H1 (cell line): Measurements from ENCODE around the gene ANKH. TPM values are rescaled to one million over a fixed set of nuclear protein-coding genes. Genes with fewer than 3 reads are reported as not detected.

ENCODE experiments used
- CTCF ChIA-PET: fragments of 300-600 bp; sonication (Branson Sonifier 250); formaldehyde crosslinking; loops from one replicate; lab custom pipeline; 2021; ENCODE audit not compliant: partially characterized antibody; lab: Charles Lee
- POLR2A ChIA-PET: fragments of 300-600 bp; sonication (Branson Sonifier 250); formaldehyde crosslinking; loops from one replicate; lab custom pipeline; 2021; ENCODE audit warnings: inconsistent platforms; ENCODE audit not compliant: partially characterized antibody; lab: Charles Lee
- DNase-seq, 2 experiments: peaks; one replicate each; pipeline versions ENCODE4 v3.0.0 to v3.0.0-alpha.2; 2010 to 2022; ENCODE audit warnings: low spot score in 2 of 2, low read depth in 1 of 2, mixed read lengths in 1 of 2
- FAIRE-seq: peaks from 2 replicates; lab custom pipeline; 2011; peaks lifted over from hg19 to GRCh38; lab: Jason Lieb, UNC
- H2AFZ ChIP-seq: 2 replicates; pipeline ENCODE4 v1.8.1; 2012; ENCODE audit warnings: low read length, inconsistent platforms
- H2AK5ac ChIP-seq: 2 replicates; pipeline ENCODE4 v1.6.1; 2013; ENCODE audit warnings: low read depth, low read length
- H2BK120ac ChIP-seq: replicated peaks from 2 replicates; pipeline ENCODE3; 2013; ENCODE audit warnings: low read depth, low read length, inconsistent platforms
- H2BK12ac ChIP-seq: 2 replicates; pipeline ENCODE4 v1.6.1; 2013; ENCODE audit warnings: low read depth, low read length
- H2BK15ac ChIP-seq: 2 replicates; pipeline ENCODE4 v1.6.1; 2013; ENCODE audit warnings: low read length
- H2BK20ac ChIP-seq: 2 replicates; pipeline ENCODE4 v1.6.1; 2013; ENCODE audit warnings: low read length
- H2BK5ac ChIP-seq: 2 replicates; pipeline ENCODE4 v1.6.1; 2013; ENCODE audit warnings: low read depth, low read length
- H3K14ac ChIP-seq: 2 replicates; pipeline ENCODE4 v1.6.1; 2013; ENCODE audit warnings: inconsistent platforms; ENCODE audit not compliant: insufficient read length
- H3K18ac ChIP-seq: 2 replicates; pipeline ENCODE4 v1.6.1; 2013; ENCODE audit warnings: low read length; ENCODE audit errors: extremely low read depth
- H3K23ac ChIP-seq: 2 replicates; pipeline ENCODE4 v1.6.1; 2013; ENCODE audit warnings: inconsistent platforms; ENCODE audit not compliant: insufficient read length
- H3K23me2 ChIP-seq: 2 replicates; pipeline ENCODE4 v1.6.1; 2013; ENCODE audit warnings: low read depth, low read length
- H3K27ac ChIP-seq: 2 replicates; pipeline ENCODE4 v1.6.1; 2011; ENCODE audit warnings: low read depth, low read length, inconsistent platforms
- H3K27me3 ChIP-seq, 4 experiments: replicated peaks in 1 of 4; 1 replicate in 1 of 4; 2 replicates in 3 of 4; pipeline versions ENCODE4 v1.6.1 to v1.8.1; 2011 to 2013; ENCODE audit warnings: low read length in 3 of 4, mild to moderate bottlenecking in 3 of 4, inconsistent platforms in 2 of 4, mixed read lengths in 2 of 4, moderate library complexity in 1 of 4; ENCODE audit not compliant: control insufficient read depth in 3 of 4, insufficient read depth in 3 of 4; ENCODE audit errors: extremely low read depth in 1 of 4
- H3K36me3 ChIP-seq, 4 experiments: 2 replicates each; pipeline versions ENCODE4 v1.6.1 to v1.8.1; 2011 to 2013; ENCODE audit warnings: mild to moderate bottlenecking in 4 of 4, low read length in 3 of 4, moderate library complexity in 2 of 4, control low read depth in 1 of 4, inconsistent platforms in 1 of 4; ENCODE audit not compliant: insufficient read depth in 4 of 4, control insufficient read depth in 2 of 4
- H3K4ac ChIP-seq: replicated peaks from 2 replicates; pipeline ENCODE3; 2013; ENCODE audit warnings: low read length, low read depth, mixed read lengths, inconsistent platforms; ENCODE audit not compliant: insufficient read length
- H3K4me1 ChIP-seq, 4 experiments: replicated peaks in 1 of 4; 1 replicate in 1 of 4; 2 replicates in 3 of 4; pipeline versions ENCODE4 v1.6.1 to v1.8.1; 2011 to 2013; ENCODE audit warnings: low read length in 3 of 4, inconsistent platforms in 2 of 4, mixed read lengths in 1 of 4; ENCODE audit not compliant: insufficient read depth in 4 of 4, control insufficient read depth in 3 of 4
- H3K4me2 ChIP-seq, 2 experiments: 2 replicates each; pipeline versions ENCODE4 v1.6.1 to v1.8.1; 2011 to 2013; ENCODE audit warnings: low read depth in 2 of 2, low read length in 2 of 2, control low read depth in 1 of 2, inconsistent platforms in 1 of 2, mild to moderate bottlenecking in 1 of 2; ENCODE audit not compliant: insufficient read depth in 1 of 2
- H3K4me3 ChIP-seq, 4 experiments: fragments of 200-600, 300-600 bp in 1 of 4; sonication (generic), shearing (Covaris generic), sonication (Bioruptor Twin) in 1 of 4; 2 replicates each; pipeline versions ENCODE4 v1.5.1 to v1.8.1; 2011 to 2016; ENCODE audit warnings: low read length in 4 of 4, low read depth in 3 of 4, control low read depth in 2 of 4, inconsistent platforms in 2 of 4, mild to moderate bottlenecking in 2 of 4, mixed read lengths in 1 of 4, moderate library complexity in 1 of 4; ENCODE audit not compliant: insufficient read depth in 2 of 4; ENCODE audit errors: extremely low read depth in 1 of 4
- H3K56ac ChIP-seq: replicated peaks from 2 replicates; pipeline ENCODE3; 2013; ENCODE audit warnings: low read depth, mild to moderate bottlenecking, mixed read lengths, low read length, inconsistent platforms; ENCODE audit not compliant: insufficient read length
- H3K79me1 ChIP-seq: 2 replicates; pipeline ENCODE4 v1.6.1; 2013; ENCODE audit warnings: low read depth, low read length, control low read depth
- H3K79me2 ChIP-seq, 2 experiments: 2 replicates each; pipeline versions ENCODE4 v1.6.1 to v1.8.1; 2012 to 2013; ENCODE audit warnings: low read length in 2 of 2, mild to moderate bottlenecking in 2 of 2, inconsistent platforms in 1 of 2; ENCODE audit not compliant: insufficient read depth in 2 of 2, control insufficient read depth in 1 of 2
- H3K9ac ChIP-seq, 4 experiments: replicated peaks in 1 of 4; 1 replicate in 1 of 4; 2 replicates in 3 of 4; pipeline versions ENCODE4 v1.6.1 to v1.8.1; 2011 to 2013; ENCODE audit warnings: low read depth in 3 of 4, low read length in 3 of 4, control low read depth in 2 of 4, mild to moderate bottlenecking in 2 of 4, moderate library complexity in 2 of 4, inconsistent platforms in 1 of 4; ENCODE audit errors: extremely low read depth in 1 of 4
- H3K9me3 ChIP-seq, 2 experiments: 2 replicates each; pipeline versions ENCODE4 v1.6.1 to v1.8.1; 2012 to 2013; ENCODE audit warnings: mild to moderate bottlenecking in 2 of 2, moderate library complexity in 2 of 2, control low read depth in 1 of 2, inconsistent platforms in 1 of 2, low read depth in 1 of 2, low read length in 1 of 2, mixed read lengths in 1 of 2; ENCODE audit not compliant: insufficient read depth in 2 of 2
- H4K20me1 ChIP-seq, 2 experiments: replicated peaks in 1 of 2; 2 replicates each; pipeline versions ENCODE3 to v1.8.1; 2011 to 2013; ENCODE audit warnings: inconsistent platforms in 2 of 2, low read length in 2 of 2, mild to moderate bottlenecking in 1 of 2; ENCODE audit not compliant: insufficient read depth in 2 of 2, control insufficient read depth in 1 of 2
- H4K5ac ChIP-seq: 2 replicates; pipeline ENCODE4 v1.6.1; 2013; ENCODE audit warnings: low read length, low read depth, mixed read lengths, inconsistent platforms; ENCODE audit not compliant: insufficient read length
- H4K8ac ChIP-seq: 2 replicates; pipeline ENCODE4 v1.8.0; 2013; ENCODE audit warnings: mild to moderate bottlenecking, moderate library complexity, low read length, inconsistent platforms; ENCODE audit not compliant: insufficient read depth; ENCODE audit errors: extremely low read depth
- H4K91ac ChIP-seq: replicated peaks from 2 replicates; pipeline ENCODE3; 2013; ENCODE audit warnings: low read length, mixed read lengths, inconsistent platforms; ENCODE audit not compliant: insufficient read length
- KDM1A ChIP-seq: fragments of 200-600, 300-600 bp; sonication (generic); IDR thresholded peaks from 2 replicates; pipeline ENCODE4 v1.7.1; 2016; ENCODE audit warnings: mild to moderate bottlenecking, low read length, borderline replicate concordance
- RNF2 ChIP-seq: fragments of 200-900, 300-1000 bp; sonication (generic); IDR thresholded peaks from 2 replicates; pipeline ENCODE4 v1.7.1; 2016; ENCODE audit warnings: borderline replicate concordance, low read depth, mild to moderate bottlenecking, antibody characterized with exemption, low read length; ENCODE audit not compliant: poor library complexity, severe bottlenecking; ENCODE audit errors: missing control alignments
- SIX5 ChIP-seq: IDR thresholded peaks from 2 replicates; pipeline ENCODE4 v1.6.1; 2011; ENCODE audit warnings: mild to moderate bottlenecking, low read depth, low read length
- TAF1 ChIP-seq: IDR thresholded peaks from 2 replicates; pipeline ENCODE4 v1.6.1; 2011; ENCODE audit warnings: mild to moderate bottlenecking, low read depth, low read length
- TBP ChIP-seq: IDR thresholded peaks from 2 replicates; pipeline ENCODE4 v1.6.1; 2011; ENCODE audit warnings: low read depth, low read length, improper control_type of control experiment
- WGBS, 2 experiments: shearing (Covaris generic) in 1 of 2; methylation state at CpG; one replicate each; pipeline versions ENCODE4 v1.1.6 to v1.1.7; 2013 to 2015; ENCODE audit warnings: low lambda C conversion rate in 2 of 2, mixed read lengths in 2 of 2, inconsistent platforms in 1 of 2, low coverage in 1 of 2, missing lambda C conversion rate in 1 of 2; ENCODE audit not compliant: insufficient replicate concordance in 2 of 2, insufficient coverage in 1 of 2, insufficient read length in 1 of 2; ENCODE audit errors: extremely low coverage in 1 of 2, missing lambda C conversion rate in 1 of 2; 5-methylcytosine and 5-hydroxymethylcytosine counted together
- polyA plus RNA-seq, 7 experiments: library from polyadenylated mRNA; depleted of rRNA in 3 of 7; stranded (reverse) in 5 of 7; unstranded in 2 of 7; fragments of >200 nt in 5 of 7; fragments of 200-250 nt in 2 of 7; gene quantifications; 1 replicate in 5 of 7; 2 replicates in 1 of 7; 4 replicates in 1 of 7; pipeline versions ENCODE4 v1.2.1 to v1.2.3, GENCODE V29; 2011 to 2013; ENCODE audit warnings: missing spikeins in 2 of 7, mixed read lengths in 2 of 7
- total RNA-seq: library from RNA; stranded (reverse); fragmentation: NEBNext Ultra II Directional; extraction: Animal tissue kit (Norgen Biotek cat#: 25700); gene quantifications from 2 replicates; pipeline ENCODE4 v1.2.1, GENCODE V29; 2021
- TF ChIP-seq, protein P1 (sequence below): IDR thresholded peaks from 2 replicates; pipeline ENCODE4 v1.6.1; 2011; ENCODE audit warnings: low read length, improper control_type of control experiment

ANKH gene
- total and polyA plus RNA-seq, 2 of the 8 experiments (the other 6 are each of a cell fraction or from before 2014, with no cell fraction given), result 5.3 to 13.0 TPM

- CTCF ChIA-PET, result interaction anchor here (1.0 kb wide), 1 partner anchor 123 kb away, joined by 3 read pairs; no protein-coding TSS in a partner anchor
Measured at GRCh38 chr5:14671414-14671813, 200.2 kb downstream of the ANKH start.

More at GRCh38 chr5:14671414-14671813, 200.2 kb downstream of the ANKH start:
- Histone ChIP-seq H2BK15ac (no peak overlapping the region), H4K20me1 (peaks cover 0 to 3% of the 10 kb centered on the region in 2 experiments), H2AK5ac (no peak overlapping the region), H3K9ac (no peak overlapping the region), H2BK12ac (no peak overlapping the region), H2BK5ac (no peak overlapping the region), H3K56ac (no peak overlapping the region), H2BK20ac (no peak overlapping the region), H3K23ac (no peak overlapping the region), H3K9me3 (no peaks in the 10 kb centered on the region), H4K8ac (no peak overlapping the region), H3K4ac (no peak overlapping the region), H3K14ac (no peak overlapping the region), H3K27ac (no peak overlapping the region), H3K4me2 (no peak overlapping the region), H3K18ac (no peak overlapping the region), H3K36me3 (no peaks in the 10 kb centered on the region), H3K4me3 (no peak overlapping the region), H2BK120ac (no peak overlapping the region), H2AFZ (no peak overlapping the region), H4K5ac (no peak overlapping the region), H3K79me1 (peaks cover 12% of the 10 kb centered on the region; the same call in 1 of the 2 replicates), H3K4me1 (peaks cover 3 to 18% (median 7%) of the 10 kb centered on the region in 4 experiments; a peak in 5 of 7 replicates), H4K91ac (no peak overlapping the region), H3K27me3 (no peaks in the 10 kb centered on the region), H3K79me2 (peaks cover 0 to 81% of the 10 kb centered on the region in 2 experiments; a peak in 3 of 4 replicates), H3K23me2 (no peaks in the 10 kb centered on the region)
- DNase-seq (no peak), FAIRE-seq (no peak)
- TF ChIP-seq RNF2 (no peak), TBP (no peak), KDM1A (no peak), TAF1 (no peak), SIX5 (no peak)
- TF ChIP-seq, protein P1, sequence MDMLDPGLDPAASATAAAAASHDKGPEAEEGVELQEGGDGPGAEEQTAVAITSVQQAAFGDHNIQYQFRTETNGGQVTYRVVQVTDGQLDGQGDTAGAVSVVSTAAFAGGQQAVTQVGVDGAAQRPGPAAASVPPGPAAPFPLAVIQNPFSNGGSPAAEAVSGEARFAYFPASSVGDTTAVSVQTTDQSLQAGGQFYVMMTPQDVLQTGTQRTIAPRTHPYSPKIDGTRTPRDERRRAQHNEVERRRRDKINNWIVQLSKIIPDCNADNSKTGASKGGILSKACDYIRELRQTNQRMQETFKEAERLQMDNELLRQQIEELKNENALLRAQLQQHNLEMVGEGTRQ, result no peak
- 83% methylated on average over 2 of the region's 2 CpGs; no CpG with 5 or more reads in 1 of the 2 experiments for WGBS, 2 experiments
- POLR2A ChIA-PET, result no interaction called here
